K562 (cell line): Measurements from ENCODE around the gene IDH3G. TPM values are rescaled to one million over a fixed set of nuclear protein-coding genes. Genes with fewer than 3 reads are reported as not detected.

Experiments
- BCL6 ChIP-seq: fragments of 250-450 bp; sonication (Bioruptor Pico); IDR thresholded peaks from 2 replicates; pipeline ENCODE4 v1.4.0; 2020
- CBX1 ChIP-seq: sonication (generic); IDR thresholded peaks from 2 replicates; pipeline ENCODE4 v1.6.1; 2016; ENCODE audit warnings: antibody characterized with exemption, low read depth, mild to moderate bottlenecking
- E2F3 ChIP-seq: fragments of 250-450 bp; sonication (Bioruptor Pico); IDR thresholded peaks from 2 replicates; pipeline ENCODE4 v1.4.0; 2020; ENCODE audit warnings: mild to moderate bottlenecking
- HMG20B ChIP-seq: fragments of 250-450 bp; sonication (Bioruptor Pico); IDR thresholded peaks from 2 replicates; pipeline ENCODE4 v1.5.0; 2021; ENCODE audit warnings: mild to moderate bottlenecking
- MIER1 ChIP-seq: fragments of 450-650 bp; IDR thresholded peaks from 2 replicates; pipeline ENCODE4 v1.6.1; 2016; ENCODE audit warnings: antibody characterized with exemption, mild to moderate bottlenecking, low read depth
- NFIX ChIP-seq: fragments of 250-450 bp; sonication (Bioruptor Pico); IDR thresholded peaks from 2 replicates; pipeline ENCODE4 v1.4.0; 2020; ENCODE audit warnings: low read depth, mild to moderate bottlenecking, moderate library complexity
- RBM15 ChIP-seq: fragments of 200-400 bp; formaldehyde crosslinking; IDR thresholded peaks from 2 replicates; pipeline ENCODE4 v1.6.1; 2018; ENCODE audit warnings: mild to moderate bottlenecking, low read length, moderate library complexity; ENCODE audit not compliant: insufficient read depth
- SIN3B ChIP-seq: fragments of 450-650 bp; IDR thresholded peaks from 2 replicates; pipeline ENCODE4 v1.6.1; 2017; ENCODE audit warnings: low read depth, mild to moderate bottlenecking, moderate library complexity
- STAG1 ChIP-seq: sonication (generic); formaldehyde crosslinking; IDR thresholded peaks from 2 replicates; pipeline ENCODE4 v1.5.0; 2020; ENCODE audit warnings: missing genetic modification reagents, borderline replicate concordance
- TAF7 ChIP-seq: fragments of 450-650 bp; IDR thresholded peaks from 2 replicates; pipeline ENCODE4 v1.6.1; 2016; ENCODE audit warnings: missing genetic modification characterization, missing compliant biosample characterization
- ZNF174 ChIP-seq: fragments of 250-450 bp; sonication (Bioruptor Pico); IDR thresholded peaks from 2 replicates; pipeline ENCODE4 v1.4.0; 2020; ENCODE audit warnings: mild to moderate bottlenecking
- ZNF644 ChIP-seq: fragments of 200-800 bp; sonication (Bioruptor generic); IDR thresholded peaks from 2 replicates; pipeline ENCODE4 v1.6.1; 2016; ENCODE audit warnings: low read depth, missing genetic modification characterization, missing compliant biosample characterization
- ZNF785 ChIP-seq: fragments of 250-450 bp; sonication (Bioruptor Pico); IDR thresholded peaks from 2 replicates; pipeline ENCODE4 v1.4.0; 2020; ENCODE audit warnings: mild to moderate bottlenecking
- polyA plus RNA-seq, 8 experiments: library from polyadenylated mRNA; depleted of rRNA in 4 of 8; stranded (reverse) in 5 of 8; unstranded in 3 of 8; fragments of >200 nt; fragmentation: Nextera tagmentation in 2 of 8; fragmentation: Illumina TruSeq in 1 of 8; extraction: Ambion mirVana in 2 of 8; extraction: Trizol in 1 of 8; gene quantifications; 2 replicates each; pipeline versions ENCODE4 v1.2.1 to v1.2.3, GENCODE V29; 2011 to 2014; ENCODE audit warnings: inconsistent platforms in 1 of 8, missing spikeins in 1 of 8
- total RNA-seq, 7 experiments: library from RNA; depleted of rRNA in 6 of 7; stranded (reverse); fragments of >200 nt in 6 of 7; fragmentation: Illumina TruSeq in 2 of 7; extraction: Trizol in 2 of 7; gene quantifications; 2 replicates each; pipeline versions ENCODE4 v1.2.1 to v1.2.3, GENCODE V29; 2011 to 2021; ENCODE audit warnings: low replicate concordance in 1 of 7
- TF ChIP-seq, protein P1 (sequence below): fragments of 250-450 bp; sonication (Bioruptor Pico); IDR thresholded peaks from 2 replicates; pipeline ENCODE4 v1.5.0; 2022; ENCODE audit warnings: mild to moderate bottlenecking
- TF ChIP-seq, protein P2 (sequence below): fragments of 450-650 bp; IDR thresholded peaks from 2 replicates; pipeline ENCODE4 v1.6.1; 2017; ENCODE audit warnings: antibody characterized with exemption, mild to moderate bottlenecking

Gene IDH3G
- total and polyA plus RNA-seq, 9 of the 15 experiments (the other 6 are each of a cell fraction or from before 2014, with no cell fraction given): 24.3 to 72.5 (median 37.9) TPM

DNA sequence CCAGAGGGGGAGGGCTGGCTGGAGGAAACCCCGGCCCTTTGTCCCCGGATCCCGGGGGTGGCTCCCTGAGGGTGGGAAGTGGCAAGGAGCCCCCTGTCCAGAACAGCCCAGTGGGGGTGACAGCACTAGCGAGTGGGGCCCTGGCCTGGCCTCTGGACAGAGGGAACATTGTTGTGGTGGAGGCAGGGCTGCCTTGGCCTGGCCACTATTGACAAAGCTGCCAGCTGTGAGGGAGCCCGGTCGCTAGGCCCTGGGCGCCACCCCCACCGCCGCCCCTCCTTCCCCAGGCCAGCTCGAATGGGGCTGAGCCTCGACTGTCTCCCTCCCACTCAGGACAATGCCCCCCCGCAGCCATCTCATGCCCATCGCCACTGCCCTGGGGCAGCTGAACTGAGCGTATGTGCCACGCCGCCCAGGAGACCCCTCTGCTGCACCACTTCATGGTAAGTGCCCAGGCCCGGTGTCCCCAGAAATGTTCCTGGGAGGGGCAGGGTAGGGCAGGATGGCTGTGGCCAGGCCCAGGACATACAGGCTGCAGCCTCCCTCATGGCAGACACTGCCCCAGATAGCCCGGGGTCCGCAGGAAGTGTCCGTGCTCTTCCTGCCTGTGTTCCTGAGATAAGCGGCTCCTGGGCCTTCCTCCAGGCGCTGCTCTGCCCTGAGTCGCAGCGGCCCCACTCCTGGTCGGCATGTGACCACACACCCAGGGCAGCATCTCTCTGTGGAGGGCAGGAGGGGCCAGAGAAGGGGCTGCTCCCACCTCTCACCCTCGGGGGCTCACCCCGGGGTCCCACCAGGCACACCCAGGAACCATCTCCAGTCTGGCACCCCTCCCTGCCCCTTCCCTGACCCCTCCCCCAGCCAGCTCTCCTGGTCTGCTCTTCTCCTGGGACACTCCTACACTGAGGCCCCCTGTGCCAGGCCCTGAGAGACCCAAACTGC is 28.8 kb downstream of the IDH3G start (continued):
- TF ChIP-seq, protein P1, sequence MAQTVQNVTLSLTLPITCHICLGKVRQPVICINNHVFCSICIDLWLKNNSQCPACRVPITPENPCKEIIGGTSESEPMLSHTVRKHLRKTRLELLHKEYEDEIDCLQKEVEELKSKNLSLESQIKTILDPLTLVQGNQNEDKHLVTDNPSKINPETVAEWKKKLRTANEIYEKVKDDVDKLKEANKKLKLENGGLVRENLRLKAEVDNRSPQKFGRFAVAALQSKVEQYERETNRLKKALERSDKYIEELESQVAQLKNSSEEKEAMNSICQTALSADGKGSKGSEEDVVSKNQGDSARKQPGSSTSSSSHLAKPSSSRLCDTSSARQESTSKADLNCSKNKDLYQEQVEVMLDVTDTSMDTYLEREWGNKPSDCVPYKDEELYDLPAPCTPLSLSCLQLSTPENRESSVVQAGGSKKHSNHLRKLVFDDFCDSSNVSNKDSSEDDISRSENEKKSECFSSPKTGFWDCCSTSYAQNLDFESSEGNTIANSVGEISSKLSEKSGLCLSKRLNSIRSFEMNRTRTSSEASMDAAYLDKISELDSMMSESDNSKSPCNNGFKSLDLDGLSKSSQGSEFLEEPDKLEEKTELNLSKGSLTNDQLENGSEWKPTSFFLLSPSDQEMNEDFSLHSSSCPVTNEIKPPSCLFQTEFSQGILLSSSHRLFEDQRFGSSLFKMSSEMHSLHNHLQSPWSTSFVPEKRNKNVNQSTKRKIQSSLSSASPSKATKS (CRISPR knock-in tag): no peak
- TF ChIP-seq E2F3: peak; percentile 49; the same call in 1 of the 2 replicates
- TF ChIP-seq BCL6: no peak; the same call in 1 of the 2 replicates
- TF ChIP-seq STAG1 (CRISPR knock-in tag): no peak
- no peak for TF ChIP-seq NFIX (CRISPR knock-in tag)
- no peak for TF ChIP-seq HMG20B
- no peak; the same call in 1 of the 2 replicates for TF ChIP-seq CBX1
- no peak for TF ChIP-seq SIN3B
- TF ChIP-seq, protein P2, sequence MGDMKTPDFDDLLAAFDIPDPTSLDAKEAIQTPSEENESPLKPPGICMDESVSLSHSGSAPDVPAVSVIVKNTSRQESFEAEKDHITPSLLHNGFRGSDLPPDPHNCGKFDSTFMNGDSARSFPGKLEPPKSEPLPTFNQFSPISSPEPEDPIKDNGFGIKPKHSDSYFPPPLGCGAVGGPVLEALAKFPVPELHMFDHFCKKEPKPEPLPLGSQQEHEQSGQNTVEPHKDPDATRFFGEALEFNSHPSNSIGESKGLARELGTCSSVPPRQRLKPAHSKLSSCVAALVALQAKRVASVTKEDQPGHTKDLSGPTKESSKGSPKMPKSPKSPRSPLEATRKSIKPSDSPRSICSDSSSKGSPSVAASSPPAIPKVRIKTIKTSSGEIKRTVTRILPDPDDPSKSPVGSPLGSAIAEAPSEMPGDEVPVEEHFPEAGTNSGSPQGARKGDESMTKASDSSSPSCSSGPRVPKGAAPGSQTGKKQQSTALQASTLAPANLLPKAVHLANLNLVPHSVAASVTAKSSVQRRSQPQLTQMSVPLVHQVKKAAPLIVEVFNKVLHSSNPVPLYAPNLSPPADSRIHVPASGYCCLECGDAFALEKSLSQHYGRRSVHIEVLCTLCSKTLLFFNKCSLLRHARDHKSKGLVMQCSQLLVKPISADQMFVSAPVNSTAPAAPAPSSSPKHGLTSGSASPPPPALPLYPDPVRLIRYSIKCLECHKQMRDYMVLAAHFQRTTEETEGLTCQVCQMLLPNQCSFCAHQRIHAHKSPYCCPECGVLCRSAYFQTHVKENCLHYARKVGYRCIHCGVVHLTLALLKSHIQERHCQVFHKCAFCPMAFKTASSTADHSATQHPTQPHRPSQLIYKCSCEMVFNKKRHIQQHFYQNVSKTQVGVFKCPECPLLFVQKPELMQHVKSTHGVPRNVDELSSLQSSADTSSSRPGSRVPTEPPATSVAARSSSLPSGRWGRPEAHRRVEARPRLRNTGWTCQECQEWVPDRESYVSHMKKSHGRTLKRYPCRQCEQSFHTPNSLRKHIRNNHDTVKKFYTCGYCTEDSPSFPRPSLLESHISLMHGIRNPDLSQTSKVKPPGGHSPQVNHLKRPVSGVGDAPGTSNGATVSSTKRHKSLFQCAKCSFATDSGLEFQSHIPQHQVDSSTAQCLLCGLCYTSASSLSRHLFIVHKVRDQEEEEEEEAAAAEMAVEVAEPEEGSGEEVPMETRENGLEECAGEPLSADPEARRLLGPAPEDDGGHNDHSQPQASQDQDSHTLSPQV: peak; percentile 96
- TF ChIP-seq ZNF644 (tag): no peak
- no peak for TF ChIP-seq ZNF785 (CRISPR knock-in tag)
- TF ChIP-seq TAF7 (tag): no peak
- TF ChIP-seq MIER1: no peak
- TF ChIP-seq RBM15: no peak
- no peak for TF ChIP-seq ZNF174 (CRISPR knock-in tag)
